Posterior cingulate gyrus (tissue), 11 donors: ENCODE measurements around the gene OR4K2.
"Not testable (repeated sequence)": the region's sequence is repeated elsewhere in the genome, so short reads cannot be mapped to it uniquely, and the experiment has no call there.

Experiments
- DNase-seq, 10 donors: peaks; one replicate each; pipeline versions ENCODE4 v3.0.0 to v3.0.0-alpha.2; 2020 to 2021; ENCODE audit warnings: mixed read lengths in 3 of 10
- intact Hi-C: fragments of 100-400 bp; cut with DNase I; formaldehyde crosslinking; loops from one replicate; pipeline ENCODE4 v1.15.1; 2023

The OR4K2 gene

GRCh38 chr14:19874842-19875241, at the start of gene OR4K2:
OR4K2 (plus strand) TSS chr14:19875142; CDS start chr14:19876268, 1,126 bp downstream.
- intact Hi-C loops: no loop called here

GRCh38 chr14:19827626-19828244, 47.2 kb upstream of the OR4K2 start:
- intact Hi-C loops: not testable (repeated sequence)

More at GRCh38 chr14:19874842-19875241, at the start of gene OR4K2:
- DNase-seq: no peak

GRCh38 chr14:19828314-19828713, 46.6 kb upstream of the OR4K2 start:
- intact Hi-C loops: no loop called here
- no peak for DNase-seq

More at GRCh38 chr14:19827626-19828244, 47.2 kb upstream of the OR4K2 start:
- peak in 3 of 10 donors; percentile 18 to 77 (median 44) for DNase-seq

DNA sequence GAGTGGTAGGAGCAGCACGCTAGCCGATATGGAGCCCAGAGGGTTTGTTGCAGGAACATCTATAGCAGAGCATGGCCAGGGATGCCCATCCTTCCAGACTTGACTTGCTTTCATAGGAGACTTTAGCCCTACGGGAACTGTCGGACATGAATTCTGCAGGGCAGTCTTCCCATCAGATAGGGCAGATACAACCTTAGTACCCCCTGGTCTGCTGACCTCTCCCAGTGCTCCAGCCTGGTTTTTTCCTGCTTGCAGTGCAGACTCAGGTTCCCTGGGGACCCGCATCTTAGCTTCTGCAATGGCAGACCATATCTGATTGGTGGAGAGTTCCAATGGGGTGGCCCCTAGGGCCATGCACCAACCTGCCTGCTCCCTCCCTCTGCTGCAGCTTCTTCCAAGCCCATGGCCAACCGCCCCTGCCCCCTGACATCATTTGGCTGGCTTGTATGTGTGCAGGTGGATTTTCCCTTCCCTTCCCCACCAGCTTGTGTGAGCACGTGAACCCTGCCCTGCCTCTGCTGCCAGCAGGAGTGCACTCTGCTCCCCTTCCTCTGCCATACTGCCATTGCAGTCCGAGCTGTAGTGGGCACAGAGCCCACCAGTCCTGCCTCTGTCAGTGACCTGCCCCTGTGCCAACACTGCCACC, 40.6 kb upstream of the OR4K2 start:
- DNase-seq: peak in 3 of 10 donors; percentile 29 to 81 (median 45)
- intact Hi-C loops: not testable (repeated sequence)

- DNase-seq: no peak
- intact Hi-C loops: no loop called here
These were observed 36.5 kb upstream of the OR4K2 start for GRCh38 chr14:19838433-19838832.

- intact Hi-C loops: no loop called here
- no peak for DNase-seq
These were observed 23.6 kb upstream of the OR4K2 start for GRCh38 chr14:19851365-19851764.

DNA sequence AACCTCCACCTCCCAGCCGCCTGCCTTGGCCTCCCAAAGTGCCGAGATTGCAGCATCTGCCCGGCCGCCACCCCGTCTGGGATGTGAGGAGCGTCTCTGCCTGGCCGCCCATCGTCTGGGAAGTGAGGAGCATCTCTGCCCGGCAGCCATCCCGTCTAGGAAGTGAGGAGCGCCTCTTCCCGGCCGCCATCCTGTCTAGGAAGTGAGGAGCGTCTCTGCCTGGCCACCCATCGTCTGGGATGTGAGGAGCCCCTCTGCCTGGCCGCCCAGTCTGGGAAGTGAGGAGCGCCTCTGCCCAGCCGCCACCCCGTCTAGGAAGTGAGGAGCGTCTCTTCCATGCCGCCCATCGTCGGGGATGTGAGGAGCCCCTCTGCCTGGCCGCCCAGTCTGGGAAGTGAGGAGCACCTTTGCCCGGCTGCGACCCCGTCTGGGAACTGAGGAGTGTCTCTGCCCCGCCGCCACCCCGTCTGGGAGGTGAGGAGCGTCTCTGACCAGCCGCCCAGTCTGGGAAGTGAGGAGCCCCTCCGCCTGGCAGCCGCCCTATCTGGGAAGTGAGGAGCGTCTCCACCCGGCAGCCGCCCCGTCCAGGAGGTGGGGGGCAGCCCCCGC, 8.8 kb upstream of the OR4K2 start:
- intact Hi-C loops: not testable (repeated sequence)
- peak in 3 of 10 donors; percentile 70 to 90 (median 76) for DNase-seq

DNA sequence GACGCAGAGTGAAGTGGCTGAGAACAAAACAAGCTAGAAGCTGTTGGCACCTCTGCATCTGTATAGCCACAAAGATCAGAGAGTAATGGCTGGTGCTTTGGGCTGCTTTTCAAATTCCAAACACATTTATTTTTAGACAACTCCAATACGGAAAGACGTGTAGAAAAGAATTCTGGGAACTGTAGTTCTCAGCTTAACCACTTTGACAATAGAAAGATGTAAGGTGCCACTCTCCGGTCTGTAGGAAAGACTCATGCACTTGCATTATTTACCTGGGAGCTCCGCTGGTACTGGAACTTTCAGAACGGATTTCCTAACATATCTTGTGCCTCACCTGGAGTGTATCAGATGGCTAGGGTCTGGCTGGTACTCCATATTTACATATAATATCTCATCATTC, 1.8 kb upstream of the OR4K2 start:
- no peak for DNase-seq
- intact Hi-C loops: no loop called here

DNA sequence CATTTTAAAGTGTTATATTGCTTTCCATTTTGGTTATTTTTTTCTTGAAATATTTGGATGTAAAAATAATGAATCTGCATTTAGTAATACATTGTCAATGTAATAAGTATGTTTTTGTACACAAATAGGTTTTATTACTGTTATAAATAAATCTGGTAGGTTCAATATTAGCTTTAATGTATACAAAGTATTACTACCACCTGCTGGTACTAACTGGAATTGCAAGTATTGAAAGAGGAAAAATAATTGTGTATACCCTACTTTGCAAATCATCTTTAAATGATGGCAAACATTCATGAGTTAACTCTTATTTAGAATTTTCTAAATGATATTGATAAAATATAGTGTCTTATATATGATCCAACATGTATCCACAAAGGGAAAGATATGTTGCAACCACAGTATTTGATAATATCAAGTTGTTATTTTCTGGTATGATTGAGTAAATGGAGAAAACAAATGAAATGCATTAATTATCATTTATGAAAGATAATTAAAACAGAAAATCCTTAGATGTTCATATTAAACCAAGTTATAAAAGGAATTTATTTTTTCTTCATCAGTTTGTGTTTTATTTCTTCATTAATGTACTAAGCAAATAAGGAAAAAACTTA, 3.2 kb downstream of the OR4K2 start:
- intact Hi-C loops: no loop called here
- DNase-seq: no peak

- peak in 2 of 10 donors; percentile 29 to 75 for DNase-seq
- intact Hi-C loops: no loop called here
These were observed 20.3 kb downstream of the OR4K2 start for GRCh38 chr14:19895282-19895681.

DNA sequence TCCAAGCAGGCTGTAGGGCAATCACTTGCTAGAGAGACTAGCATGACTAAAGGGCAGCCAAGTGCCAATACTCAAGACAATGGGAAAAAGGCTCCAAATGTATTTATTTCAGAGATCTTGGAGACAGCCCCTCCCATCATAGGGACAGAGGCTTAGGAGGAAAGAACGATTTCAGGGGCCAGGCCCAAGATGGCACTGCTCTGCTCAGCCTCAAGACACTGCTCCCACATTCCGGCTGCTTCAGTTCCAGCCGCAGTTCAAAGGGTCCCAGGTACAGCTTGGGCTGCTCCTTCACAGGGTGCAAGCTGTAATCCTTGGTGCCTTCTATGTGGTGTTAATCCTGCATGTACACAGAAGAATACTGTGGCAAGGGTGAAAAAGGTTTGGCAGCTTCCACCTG, 26.1 kb downstream of the OR4K2 start:
- intact Hi-C loops: no loop called here
- peak in 2 of 10 donors; percentile 44 to 80 for DNase-seq

DNA sequence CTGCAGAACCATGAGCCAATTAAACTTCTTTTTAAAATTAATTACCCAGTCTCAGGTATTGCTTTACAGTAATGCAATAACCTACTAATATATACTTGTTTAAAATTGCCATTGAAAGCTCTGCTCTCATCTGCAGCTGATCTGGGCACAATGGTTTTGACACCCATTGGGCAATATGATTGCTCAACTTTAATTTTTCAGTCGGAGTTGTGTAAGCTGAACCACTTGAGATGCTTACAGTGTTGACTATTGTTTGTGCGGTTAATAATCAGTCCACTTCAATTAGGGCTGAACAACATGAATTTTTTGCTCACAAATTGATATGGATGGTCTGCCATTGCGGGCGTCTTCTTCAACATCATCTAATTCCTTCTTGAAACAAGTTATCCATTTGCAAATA, 27.5 kb downstream of the OR4K2 start:
- intact Hi-C loops: no loop called here
- no peak for DNase-seq

GRCh38 chr14:19906665-19907064, 31.7 kb downstream of the OR4K2 start:
- intact Hi-C loops: no loop called here
- no peak for DNase-seq

DNA sequence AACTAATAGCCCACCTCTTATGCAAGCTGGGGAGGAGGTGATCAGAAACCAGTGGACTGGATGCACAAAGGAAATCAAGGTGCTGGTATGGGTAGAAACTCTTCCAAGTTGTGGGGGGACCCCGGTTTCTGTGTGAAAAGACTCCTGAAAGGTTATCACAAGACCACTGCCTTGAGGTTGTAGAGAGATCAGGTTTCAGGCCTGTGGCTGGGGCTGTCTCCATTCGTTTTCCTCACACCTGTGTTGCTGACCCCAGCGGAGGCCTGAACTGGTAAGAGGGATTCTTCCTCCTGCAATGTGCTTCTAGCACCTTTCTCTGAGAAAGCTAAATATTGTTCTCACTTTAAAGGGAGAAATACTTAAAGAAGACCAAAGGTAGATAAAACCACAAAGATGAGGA, 36.2 kb downstream of the OR4K2 start:
- intact Hi-C loops: no loop called here
- DNase-seq: no peak

GRCh38 chr14:19917243-19917642, 42.3 kb downstream of the OR4K2 start:
- intact Hi-C loops: no loop called here
- no peak for DNase-seq

- intact Hi-C loops: no loop called here
- DNase-seq: no peak
These were observed 43.1 kb downstream of the OR4K2 start for GRCh38 chr14:19917955-19918518.

GRCh38 chr14:19918553-19919264, 43.8 kb downstream of the OR4K2 start:
- intact Hi-C loops: no loop called here
- no peak for DNase-seq

- DNase-seq: no peak
- intact Hi-C loops: no loop called here
These were observed 45.2 kb downstream of the OR4K2 start, which contains the start of gene OR4K5 for GRCh38 chr14:19920021-19920657. OR4K5 (plus strand) TSS chr14:19920607; CDS start chr14:19920607, 0 bp downstream.

DNA sequence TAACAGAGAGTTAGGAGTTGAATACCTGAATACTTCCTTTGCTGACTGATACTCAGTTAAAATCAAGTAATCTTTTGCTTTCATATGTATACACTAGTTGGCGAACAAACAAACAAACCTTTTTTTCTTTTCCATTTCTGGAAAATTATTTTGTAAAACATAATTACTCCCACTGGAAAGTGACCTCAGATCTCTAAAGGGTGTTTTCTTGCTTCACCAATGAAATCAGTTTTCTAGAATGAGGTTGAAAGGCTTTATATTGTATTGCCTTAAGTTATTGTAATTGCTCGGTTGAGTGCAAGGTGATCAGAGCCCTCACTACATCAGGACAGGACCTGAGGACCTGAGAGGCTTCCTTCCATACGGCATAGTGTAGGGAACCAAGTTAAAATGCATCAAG, 55.7 kb downstream of the OR4K2 start, which contains the start of gene OR4K1:
OR4K1 (plus strand) TSS at position 301 of the 400 bp plus-strand sequence. CDS start 4,750 bp downstream, outside the sequence.
- no peak for DNase-seq
- intact Hi-C loops: no loop called here
